GM12873 (cell line): Measurements from ENCODE around the gene ZBTB4.

Source experiments
- TF ChIP-seq, protein P1 (sequence below): IDR thresholded peaks from 2 replicates; pipeline ENCODE4 v1.5.1; 2012; ENCODE audit warnings: low read depth, mild to moderate bottlenecking, moderate library complexity, low read length, control low read depth; ENCODE audit not compliant: insufficient read depth; ENCODE audit errors: missing control alignments

ZBTB4 gene

DNA sequence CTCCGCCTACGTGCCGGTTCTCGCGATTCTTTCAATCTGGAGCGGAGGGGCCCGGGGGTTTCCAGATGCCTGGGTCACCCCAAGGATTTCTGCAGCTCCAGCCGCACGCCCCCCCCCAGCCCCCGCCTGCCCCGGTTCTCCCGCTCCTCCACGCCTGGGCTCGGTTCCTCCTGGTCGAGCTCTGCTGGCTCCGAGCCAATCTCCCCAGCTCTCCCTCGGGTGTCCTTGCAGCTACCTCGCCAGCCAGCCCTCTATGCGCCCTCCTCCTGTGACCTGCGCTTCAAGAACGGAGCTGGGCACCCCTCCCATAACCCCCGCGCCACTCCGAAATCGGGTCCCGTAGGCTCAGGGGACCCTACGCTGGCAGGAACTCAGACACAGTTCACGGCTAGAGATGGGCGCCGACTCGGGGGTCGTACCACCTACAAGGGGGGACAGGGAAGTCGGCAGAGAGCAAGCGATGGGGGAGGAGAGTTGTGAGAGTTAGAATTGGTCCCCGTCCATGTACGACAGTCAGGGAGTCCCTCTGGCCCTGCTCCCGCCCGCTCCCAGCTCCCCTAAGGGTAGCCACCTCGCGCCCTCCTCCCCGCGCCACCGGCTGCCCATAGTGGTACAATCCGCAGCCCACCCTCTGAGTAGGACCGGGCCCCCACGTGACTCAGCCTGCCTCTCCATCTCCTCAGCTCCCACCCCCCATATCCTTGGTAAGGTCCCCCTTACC lies 39.2 kb downstream of the ZBTB4 start:
- TF ChIP-seq, protein P1, sequence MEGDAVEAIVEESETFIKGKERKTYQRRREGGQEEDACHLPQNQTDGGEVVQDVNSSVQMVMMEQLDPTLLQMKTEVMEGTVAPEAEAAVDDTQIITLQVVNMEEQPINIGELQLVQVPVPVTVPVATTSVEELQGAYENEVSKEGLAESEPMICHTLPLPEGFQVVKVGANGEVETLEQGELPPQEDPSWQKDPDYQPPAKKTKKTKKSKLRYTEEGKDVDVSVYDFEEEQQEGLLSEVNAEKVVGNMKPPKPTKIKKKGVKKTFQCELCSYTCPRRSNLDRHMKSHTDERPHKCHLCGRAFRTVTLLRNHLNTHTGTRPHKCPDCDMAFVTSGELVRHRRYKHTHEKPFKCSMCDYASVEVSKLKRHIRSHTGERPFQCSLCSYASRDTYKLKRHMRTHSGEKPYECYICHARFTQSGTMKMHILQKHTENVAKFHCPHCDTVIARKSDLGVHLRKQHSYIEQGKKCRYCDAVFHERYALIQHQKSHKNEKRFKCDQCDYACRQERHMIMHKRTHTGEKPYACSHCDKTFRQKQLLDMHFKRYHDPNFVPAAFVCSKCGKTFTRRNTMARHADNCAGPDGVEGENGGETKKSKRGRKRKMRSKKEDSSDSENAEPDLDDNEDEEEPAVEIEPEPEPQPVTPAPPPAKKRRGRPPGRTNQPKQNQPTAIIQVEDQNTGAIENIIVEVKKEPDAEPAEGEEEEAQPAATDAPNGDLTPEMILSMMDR, result no peak

- TF ChIP-seq, protein P1, result no peak
Measured at GRCh38 chr17:7439462-7440112, 39.8 kb downstream of the ZBTB4 start, which contains the start of gene FGF11. Gene FGF11, plus strand, starts transcription at chr17:7439512. Its CDS starts 109 bp downstream, at chr17:7439621.

GRCh38 chr17:7438656-7439460 lies 40.6 kb downstream of the ZBTB4 start:
- TF ChIP-seq, protein P1, result no peak

DNA sequence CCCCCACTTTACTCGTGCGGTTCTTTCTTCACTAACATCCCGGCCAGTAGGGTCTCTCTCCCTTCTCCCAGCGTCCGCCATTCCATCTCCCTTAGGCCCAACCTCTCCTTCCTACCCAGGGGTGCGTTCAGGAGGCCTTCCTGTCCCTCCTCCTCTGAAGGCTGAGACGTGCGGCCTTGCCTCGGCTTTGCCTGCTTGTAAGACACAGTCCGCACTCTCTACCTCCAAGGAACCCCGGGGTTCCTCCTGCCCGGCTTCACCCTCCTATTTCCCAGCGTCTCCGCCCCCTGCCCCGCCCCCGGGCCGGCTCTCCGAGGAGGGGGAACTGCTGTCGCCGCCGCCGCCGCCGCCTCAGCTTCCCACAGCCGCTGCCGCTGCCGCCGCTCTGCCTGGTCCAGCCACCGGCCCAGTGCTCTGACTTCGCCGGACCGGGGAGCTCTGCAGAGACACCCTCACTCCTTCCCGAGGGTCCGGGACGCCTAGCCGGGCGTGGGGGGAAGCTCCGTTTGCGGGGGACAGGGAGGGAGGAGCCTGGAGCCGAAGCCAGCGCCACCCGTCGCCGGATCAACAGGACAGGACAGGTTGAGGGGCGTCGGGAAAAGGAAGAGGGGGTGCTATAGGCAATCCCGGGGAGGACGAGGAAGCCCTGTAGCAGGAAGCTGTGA lies 41.3 kb downstream of the ZBTB4 start:
- TF ChIP-seq, protein P1, result no peak

DNA sequence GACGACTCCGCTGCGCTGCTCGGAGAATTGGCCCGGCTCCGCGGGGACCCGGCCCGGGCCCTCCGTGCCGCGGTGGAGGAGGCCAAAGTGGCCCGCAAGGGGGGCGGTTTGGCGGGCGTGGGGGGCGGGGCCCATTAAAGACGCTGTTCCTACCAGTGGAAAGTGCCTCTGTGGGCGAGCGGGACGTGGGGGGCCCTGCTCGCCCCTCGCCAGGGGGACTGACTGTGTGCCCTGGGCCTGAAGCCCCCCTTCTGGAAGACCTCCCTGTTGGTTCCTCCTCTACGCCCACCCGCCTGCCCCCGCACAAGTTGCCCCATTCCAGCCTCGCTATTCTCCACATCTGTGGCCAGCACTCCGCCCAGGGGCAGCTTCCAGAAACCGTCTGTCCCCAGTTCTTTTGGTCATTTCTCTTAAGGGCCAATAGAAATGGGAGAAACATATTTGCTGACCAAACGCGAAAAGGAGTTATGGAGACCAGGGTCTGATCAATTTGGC lies 42.0 kb downstream of the ZBTB4 start:
- TF ChIP-seq, protein P1, result no peak

DNA sequence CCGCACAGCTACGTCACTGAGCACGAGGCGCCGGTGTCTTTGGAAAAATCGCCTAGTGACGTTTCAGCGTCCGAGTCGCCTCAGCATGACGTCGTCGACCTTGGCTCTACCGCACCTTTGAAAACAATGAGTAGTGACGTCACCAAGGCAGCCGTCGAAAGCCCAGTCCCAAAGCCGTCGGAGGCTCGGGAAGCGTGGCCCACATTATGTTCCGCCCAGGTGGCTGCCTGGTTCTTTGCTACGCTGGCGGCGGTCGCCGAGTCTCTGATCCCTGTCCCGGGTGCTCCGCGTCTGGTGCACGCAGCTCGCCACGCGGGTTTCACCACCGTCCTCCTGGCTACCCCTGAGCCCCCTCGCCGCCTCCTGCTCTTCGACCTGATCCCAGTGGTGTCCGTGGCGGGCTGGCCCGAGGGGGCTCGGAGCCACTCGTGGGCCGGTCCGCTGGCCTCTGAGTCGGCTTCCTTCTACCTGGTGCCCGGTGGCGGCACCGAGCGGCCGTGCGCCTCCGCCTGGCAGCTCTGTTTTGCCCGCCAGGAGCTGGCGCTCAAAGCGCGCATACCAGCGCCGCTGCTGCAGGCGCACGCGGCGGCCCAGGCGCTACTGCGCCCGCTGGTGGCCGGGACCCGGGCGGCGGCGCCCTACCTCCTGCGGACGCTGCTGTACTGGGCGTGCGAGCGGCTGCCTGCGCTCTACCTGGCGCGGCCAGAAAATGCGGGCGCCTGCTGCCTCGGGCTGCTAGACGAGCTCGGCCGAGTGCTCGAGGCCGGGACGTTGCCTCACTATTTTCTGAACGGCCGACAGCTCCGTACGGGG lies 42.7 kb downstream of the ZBTB4 start:
- TF ChIP-seq, protein P1, result peak; percentile 73
